WI38 (cell line): ENCODE data around the gene CRISP1.

Source experiments
- H3K4me3 ChIP-seq: 2 replicates; pipeline ENCODE4 v1.5.1; 2011; ENCODE audit warnings: low read depth, mild to moderate bottlenecking, control low read depth, low read length
- CTCF ChIP-seq: IDR thresholded peaks from 2 replicates; pipeline ENCODE4 v1.5.1; 2012; ENCODE audit warnings: low read depth, mild to moderate bottlenecking, control low read depth, low read length

The CRISP1 gene

DNA sequence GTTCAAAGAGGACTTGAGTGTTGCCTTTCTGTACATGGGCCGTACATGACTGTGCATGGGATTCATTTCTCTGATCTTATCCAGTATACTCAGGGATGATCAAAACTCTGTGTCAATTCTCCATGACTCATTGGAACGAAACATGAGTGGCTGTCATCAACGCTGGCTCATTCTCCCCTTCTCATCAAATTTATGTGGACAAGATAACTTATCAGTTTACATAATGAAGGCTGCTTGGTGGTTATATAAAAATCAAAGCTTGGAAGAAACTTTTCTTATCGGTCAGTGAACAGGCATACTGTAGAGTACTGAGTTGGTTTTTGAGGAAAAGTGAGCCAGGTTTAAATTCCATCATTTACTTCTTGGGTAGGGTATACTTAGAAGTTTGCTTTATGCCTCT lies 24.9 kb downstream of the CRISP1 start:
- no peak for TF ChIP-seq CTCF
- no peak overlapping the region for H3K4me3 ChIP-seq

DNA sequence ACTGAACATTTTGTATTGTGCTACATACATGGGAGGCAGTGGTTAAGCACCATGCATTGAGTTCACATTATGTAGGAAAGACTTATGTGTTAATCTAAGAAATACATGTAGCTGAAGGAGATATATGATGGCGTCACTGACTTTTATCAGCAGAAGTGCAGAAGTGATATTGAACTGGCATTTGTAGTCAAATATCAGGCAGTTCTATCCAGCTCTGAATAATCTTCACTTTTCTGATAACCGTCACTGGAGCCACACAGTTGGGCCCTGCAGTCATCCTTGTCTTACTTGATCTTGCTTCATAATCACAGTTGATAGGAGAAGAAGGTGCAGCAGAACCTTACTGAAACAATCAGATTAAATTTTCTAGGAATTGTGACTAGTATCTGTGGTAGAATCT lies 26.4 kb downstream of the CRISP1 start:
- H3K4me3 ChIP-seq, result no peak overlapping the region
- TF ChIP-seq CTCF, result no peak

DNA sequence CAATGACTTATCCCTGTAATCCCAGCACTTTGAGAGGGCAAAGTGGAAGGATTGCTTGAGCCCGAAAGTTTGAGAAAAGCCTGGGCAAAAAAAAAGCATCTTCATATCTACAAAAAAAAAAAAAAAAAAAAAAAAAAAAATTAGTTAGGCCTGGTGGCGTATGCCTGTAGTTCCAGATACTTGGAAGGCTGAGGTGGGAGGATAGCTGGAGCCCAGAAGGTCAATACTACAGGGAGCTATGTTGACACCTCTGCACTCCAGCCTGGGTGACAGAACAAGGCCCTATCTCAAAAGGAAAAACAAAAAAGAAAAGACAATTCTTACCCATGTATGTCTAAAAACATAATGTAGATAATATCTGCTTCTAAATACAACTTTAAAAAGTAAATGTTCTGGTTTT lies 27.2 kb downstream of the CRISP1 start:
- TF ChIP-seq CTCF, result no peak
- no peak overlapping the region for H3K4me3 ChIP-seq

DNA sequence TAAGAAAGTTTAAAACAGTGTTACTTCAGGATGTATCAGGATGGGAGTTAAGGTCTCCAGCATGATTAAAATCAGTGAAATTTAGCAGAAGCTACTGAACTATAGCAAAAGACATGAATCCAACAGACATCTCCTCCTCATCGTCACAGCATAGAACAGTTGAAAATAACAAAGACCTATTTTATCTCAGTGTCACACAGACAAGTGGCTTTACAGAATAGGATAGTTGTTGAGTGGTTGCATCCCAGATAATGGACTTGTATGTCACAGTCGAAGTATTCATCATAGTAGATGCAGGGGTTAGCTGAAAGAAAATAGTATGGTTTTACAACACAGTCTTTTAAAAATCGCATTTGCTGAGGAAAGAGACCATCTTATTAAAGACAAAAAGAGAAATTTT lies 31.2 kb downstream of the CRISP1 start:
- no peak overlapping the region for H3K4me3 ChIP-seq
- no peak for TF ChIP-seq CTCF

DNA sequence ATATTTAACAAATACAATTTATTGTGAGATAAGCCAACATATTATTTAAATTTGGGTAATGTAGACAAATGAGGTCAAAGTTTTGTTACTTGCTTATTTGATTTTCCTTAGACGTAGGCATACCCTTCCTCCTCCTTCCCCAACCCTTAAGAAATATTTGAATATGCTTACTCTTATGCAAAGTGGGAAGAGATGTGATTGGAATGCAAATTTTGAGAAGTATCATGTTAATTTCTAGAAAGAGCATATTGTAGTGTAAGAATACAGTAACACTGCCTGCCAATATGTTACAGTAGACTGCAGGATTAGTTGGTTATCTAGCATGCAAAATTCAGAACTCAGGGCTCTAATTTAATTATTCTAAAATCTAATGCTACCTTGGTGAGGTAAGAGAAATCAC lies 32.9 kb downstream of the CRISP1 start:
- H3K4me3 ChIP-seq, result no peak overlapping the region
- TF ChIP-seq CTCF, result no peak

GRCh38 chr6:49826743-49827406 lies 39.5 kb downstream of the CRISP1 start:
- TF ChIP-seq CTCF, result no peak

DNA sequence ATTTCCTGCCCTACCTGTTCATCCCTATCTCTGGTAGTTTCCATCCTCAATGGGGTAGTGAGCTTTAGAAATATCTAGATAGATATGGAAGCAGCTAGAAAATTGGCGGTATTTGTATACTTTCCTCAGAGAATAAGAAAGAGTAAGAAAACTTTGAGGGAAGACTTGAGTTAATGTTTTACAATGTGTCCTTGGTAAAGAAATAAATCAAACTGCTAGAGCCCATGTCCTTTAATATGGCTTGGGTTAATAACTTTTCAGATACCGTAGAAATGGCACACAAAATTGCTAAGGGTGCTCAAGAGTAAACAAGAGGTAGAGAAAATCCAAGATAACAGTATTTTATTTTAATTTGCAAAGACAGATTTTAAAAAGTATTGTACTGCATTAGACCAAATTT lies 51.2 kb downstream of the CRISP1 start:
- no peak for TF ChIP-seq CTCF
- H3K4me3 ChIP-seq, result no peak overlapping the region

More at GRCh38 chr6:49826743-49827406, 39.5 kb downstream of the CRISP1 start:
- H3K4me3 ChIP-seq, result no peak overlapping the region
